ENCODE measurements around the gene GIGYF1. TPM values are rescaled to one million over a fixed set of nuclear protein-coding genes. Genes with fewer than 3 reads are reported as not detected.
"Not testable (repeated sequence)": the region's sequence is repeated elsewhere in the genome, so short reads cannot be mapped to it uniquely, and the experiment has no call there.

GIGYF1 gene
- 15.7 and 17.2 TPM in 2 replicates for total RNA-seq (2014; rRNA removed; shearing (Covaris generic))
- 109 and 115 TPM in 2 replicates for polyA plus RNA-seq (2014; cell fraction: nucleus; rRNA removed)

DNA sequence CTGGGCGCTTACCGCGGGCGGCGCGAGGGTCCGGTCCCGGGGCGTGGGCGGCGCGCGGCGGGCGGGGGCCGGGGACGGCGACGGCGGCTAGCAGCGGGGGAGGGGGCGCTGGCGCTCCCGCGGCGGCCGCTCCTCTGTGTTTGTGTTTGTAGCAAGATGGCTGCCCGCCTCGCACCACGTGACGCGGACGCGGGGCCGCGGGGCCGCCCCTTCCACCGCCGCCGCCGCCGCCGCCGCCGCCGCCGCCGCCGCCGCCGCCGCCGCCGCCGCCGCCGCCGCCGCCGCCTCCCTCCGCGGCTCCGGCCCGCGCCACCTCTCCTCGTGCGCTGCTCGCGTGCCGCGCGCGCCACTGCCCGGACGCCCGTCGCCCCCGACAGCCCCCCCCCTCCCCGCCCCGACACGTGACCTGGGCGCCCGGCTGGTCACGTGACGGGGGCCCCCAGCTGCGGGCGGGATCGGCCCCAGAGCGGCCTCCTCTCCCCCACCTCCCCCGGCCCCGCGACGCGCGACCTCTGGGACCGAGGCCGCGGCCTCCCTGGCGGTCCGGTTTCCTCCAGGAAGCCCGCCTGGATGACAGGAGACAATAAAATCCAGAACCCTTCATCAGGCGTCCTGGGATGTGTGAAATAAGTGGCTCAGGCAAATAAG, at the start of gene GIGYF1:
Gene GIGYF1 (minus strand): TSS at position 153 of the 648 bp plus-strand sequence. CDS start 6,012 bp downstream, outside the sequence.
- DNase-seq (ENCODE audit: extremely low read depth, low read depth) = no peak

DNA sequence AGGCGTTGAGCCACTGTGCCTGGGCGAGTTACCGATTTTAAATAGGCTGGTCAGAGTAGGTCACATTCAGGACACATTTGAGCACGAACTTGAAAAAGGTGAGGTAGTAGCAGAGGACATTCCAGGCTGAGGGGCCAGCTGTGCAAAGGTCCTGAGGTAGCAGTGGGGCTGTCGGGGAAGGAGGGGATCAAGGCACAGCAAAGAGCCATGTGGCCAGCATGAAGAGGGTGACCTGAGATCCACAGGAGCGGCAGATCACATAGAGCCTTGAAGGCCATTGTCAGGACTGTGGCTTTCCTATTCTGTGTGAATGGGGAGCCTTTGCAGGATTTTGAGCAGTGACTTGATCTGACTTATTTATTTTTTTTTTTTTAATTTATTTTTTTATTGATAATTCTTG, 45.9 kb upstream of the GIGYF1 start:
- DNase-seq (ENCODE audit: extremely low read depth, low read depth) = no peak

- no peak for DNase-seq (ENCODE audit: extremely low read depth, low read depth)
Measured at GRCh38 chr7:100736671-100737070, 42.6 kb upstream of the GIGYF1 start.

DNA sequence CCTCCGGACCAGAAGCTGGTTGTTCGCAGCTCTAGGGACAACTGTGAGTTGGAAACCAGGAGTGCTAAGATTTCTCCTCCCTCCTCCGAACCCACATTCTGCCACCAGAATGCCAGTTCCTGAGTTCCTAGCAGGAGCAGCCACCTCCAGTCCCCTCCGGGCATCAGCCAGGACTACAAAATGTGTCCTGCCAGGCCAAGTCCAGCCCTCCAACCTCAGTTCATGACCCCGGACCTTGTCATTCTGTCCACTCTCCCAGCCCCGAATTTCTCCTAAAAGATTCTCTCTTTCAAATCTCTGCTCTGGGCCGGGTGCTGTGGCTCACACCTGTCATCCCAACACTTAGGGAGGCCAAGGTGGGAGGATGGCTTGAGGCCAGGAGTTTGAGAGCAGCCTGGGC, 41.7 kb upstream of the GIGYF1 start:
- no peak for DNase-seq (ENCODE audit: extremely low read depth, low read depth)

GRCh38 chr7:100731937-100732636, 38.0 kb upstream of the GIGYF1 start:
- no peak for DNase-seq (ENCODE audit: extremely low read depth, low read depth)

GRCh38 chr7:100730136-100730800, 36.2 kb upstream of the GIGYF1 start:
- DNase-seq (ENCODE audit: extremely low read depth, low read depth) = no peak

GRCh38 chr7:100728196-100728595, 34.1 kb upstream of the GIGYF1 start:
- no peak for DNase-seq (ENCODE audit: extremely low read depth, low read depth)

DNA sequence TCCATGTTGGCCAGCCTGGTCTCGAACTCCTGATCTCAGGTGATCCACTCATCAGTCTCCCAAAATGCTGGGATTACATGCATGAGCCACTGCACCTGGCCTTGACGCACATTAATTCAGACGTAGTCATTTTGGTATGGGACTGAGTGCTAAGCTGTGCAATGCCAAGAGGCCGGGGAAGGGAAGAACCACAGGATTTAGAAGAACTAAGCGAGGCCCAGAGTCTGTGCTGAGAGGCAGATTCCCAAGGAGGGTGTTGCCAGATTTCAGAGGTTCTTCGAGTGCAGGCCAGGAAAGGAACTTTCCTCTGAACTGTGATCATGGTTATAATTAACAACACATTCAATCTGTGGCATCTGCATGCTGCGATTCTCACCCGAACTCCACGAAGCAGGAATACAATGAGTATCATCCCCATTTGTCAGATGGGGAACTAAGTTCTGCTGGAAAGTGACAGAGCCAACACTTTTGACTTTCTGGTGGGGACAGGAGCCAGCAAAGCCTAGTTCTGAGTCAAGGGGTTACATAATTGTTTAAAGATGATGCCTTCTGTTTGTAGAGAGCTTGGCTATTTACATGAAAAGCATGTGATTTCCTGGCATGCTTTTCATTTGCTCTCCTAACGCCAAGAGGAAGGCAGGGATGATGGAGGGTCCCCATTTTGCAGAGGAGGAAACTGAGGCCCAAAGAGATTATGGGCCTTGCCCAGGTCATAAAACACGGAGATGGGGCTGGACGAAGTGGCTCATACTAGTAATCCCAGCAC, 33.1 kb upstream of the GIGYF1 start:
- DNase-seq (ENCODE audit: extremely low read depth, low read depth) = no peak

GRCh38 chr7:100724364-100724763, 30.3 kb upstream of the GIGYF1 start:
- not testable (repeated sequence) for DNase-seq (ENCODE audit: extremely low read depth, low read depth)

- DNase-seq (ENCODE audit: extremely low read depth, low read depth) = no peak
Measured at GRCh38 chr7:100723732-100724275, 29.8 kb upstream of the GIGYF1 start.

DNA sequence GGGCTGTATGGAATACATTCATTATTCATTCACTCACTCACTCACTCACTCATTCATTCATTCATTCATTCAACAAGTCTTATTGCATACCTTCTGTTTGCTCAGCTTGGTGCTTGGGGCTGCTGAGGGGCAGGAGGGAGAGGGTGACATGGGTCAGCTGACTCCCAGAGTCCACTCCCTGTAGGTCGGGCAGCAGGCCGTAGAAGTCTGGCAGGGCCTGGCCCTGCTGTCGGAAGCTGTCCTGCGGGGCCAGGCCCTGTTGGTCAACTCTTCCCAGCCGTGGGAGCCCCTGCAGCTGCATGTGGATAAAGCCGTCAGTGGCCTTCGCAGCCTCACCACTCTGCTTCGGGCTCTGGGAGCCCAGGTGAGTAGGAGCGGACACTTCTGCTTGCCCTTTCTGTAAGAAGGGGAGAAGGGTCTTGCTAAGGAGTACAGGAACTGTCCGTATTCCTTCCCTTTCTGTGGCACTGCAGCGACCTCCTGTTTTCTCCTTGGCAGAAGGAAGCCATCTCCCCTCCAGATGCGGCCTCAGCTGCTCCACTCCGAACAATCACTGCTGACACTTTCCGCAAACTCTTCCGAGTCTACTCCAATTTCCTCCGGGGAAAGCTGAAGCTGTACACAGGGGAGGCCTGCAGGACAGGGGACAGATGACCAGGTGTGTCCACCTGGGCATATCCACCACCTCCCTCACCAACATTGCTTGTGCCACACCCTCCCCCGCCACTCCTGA, 28.6 kb upstream of the GIGYF1 start:
- DNase-seq (ENCODE audit: extremely low read depth, low read depth) = no peak

GRCh38 chr7:100721505-100721812, 27.4 kb upstream of the GIGYF1 start:
- no peak for DNase-seq (ENCODE audit: extremely low read depth, low read depth)

- no peak for DNase-seq (ENCODE audit: extremely low read depth, low read depth)
Measured at GRCh38 chr7:100720671-100721504, 26.8 kb upstream of the GIGYF1 start.

DNA sequence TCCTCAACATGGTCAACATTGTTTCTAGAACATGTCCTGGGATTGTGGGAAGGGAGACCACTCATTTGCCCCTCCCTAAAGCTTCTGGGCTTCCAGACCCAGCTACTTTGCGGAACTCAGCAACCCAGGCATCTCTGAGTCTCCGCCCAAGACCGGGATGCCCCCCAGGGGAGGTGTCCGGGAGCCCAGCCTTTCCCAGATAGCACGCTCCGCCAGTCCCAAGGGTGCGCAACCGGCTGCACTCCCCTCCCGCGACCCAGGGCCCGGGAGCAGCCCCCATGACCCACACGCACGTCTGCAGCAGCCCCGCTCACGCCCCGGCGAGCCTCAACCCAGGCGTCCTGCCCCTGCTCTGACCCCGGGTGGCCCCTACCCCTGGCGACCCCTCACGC, 26.2 kb upstream of the GIGYF1 start, which contains the start of gene EPO:
Gene EPO (plus strand): TSS at position 190 of the 392 bp plus-strand sequence. CDS start 513 bp downstream, outside the sequence.
- DNase-seq (ENCODE audit: extremely low read depth, low read depth) = no peak

GRCh38 chr7:100719523-100720278, 25.7 kb upstream of the GIGYF1 start:
- peak; percentile 21 for DNase-seq (ENCODE audit: extremely low read depth, low read depth)

DNA sequence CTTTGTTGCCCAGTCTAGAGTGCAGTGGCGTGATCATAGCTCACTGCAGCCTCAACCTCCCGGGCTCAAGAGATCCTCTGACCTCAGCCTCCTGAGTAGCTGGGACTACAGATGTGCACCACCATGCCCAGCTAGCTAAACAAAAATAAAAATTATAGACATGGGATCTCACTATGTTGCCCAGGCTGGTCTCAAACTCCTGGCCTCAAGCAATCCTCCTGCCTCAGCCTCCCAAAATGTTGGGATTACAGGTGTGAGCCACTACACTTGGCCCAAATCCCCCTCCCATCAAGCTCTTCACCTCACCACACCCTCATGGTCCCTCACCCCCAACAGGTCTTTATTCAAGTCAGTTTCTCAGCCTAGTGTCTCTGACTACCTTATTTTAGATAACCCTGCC, 23.0 kb upstream of the GIGYF1 start:
- DNase-seq (ENCODE audit: extremely low read depth, low read depth) = not testable (repeated sequence)

- DNase-seq (ENCODE audit: extremely low read depth, low read depth) = no peak
Measured at GRCh38 chr7:100714725-100715124, 20.7 kb upstream of the GIGYF1 start.

DNA sequence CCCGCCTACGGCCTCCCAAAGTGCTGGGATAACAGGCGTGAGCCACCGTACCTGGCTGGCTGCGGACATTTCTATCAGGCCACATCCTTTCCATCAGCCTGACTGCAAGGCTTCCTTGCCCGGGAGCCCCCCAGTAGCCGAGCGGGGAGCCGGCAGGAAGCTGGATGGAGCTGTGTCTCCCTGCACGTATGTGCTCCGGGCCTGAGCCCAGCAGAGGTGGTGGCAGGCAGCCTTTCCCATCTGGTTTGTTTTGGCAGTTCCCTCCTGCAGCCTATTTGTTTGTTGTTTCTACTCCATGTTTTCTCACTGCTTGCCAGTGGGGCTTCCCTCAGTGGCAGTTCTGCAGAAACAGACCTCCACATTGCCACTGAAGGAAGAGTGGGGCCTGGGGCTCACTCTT, 17.3 kb upstream of the GIGYF1 start:
- DNase-seq (ENCODE audit: extremely low read depth, low read depth) = no peak
